ENCODE measurements around the gene KCNC3.
A peak's percentile ranks its signal among the peaks of the same experiment; 100 is the strongest.
"Not testable (repeated sequence)": the region's sequence is repeated elsewhere in the genome, so short reads cannot be mapped to it uniquely, and the experiment has no call there.

KCNC3 gene

DNA sequence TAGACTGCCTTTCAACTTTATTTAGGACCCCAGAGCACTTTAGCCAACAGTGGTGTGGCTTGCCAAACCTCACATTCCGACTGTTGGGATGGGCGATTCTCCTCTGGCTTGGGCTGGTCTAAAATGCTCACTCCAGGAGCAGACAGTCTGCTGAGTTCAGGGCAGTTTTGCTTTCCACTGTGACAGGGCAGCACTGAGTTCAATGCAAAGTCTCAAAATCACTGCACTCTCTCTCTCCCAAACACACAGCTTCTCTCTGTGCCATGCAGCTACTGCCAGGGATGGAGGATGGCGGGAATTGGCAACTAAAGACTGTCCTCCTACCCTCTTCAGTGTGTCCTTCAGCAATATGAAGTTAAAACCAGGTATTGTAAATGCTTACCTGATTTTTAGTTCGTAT, 23.1 kb upstream of the KCNC3 start:
- Histone ChIP-seq H3K9ac (no peak overlapping the region), H3K4me3 (ENCODE audit: low read depth, low read length) (no peak overlapping the region), H3K9me3 (ENCODE audit: control insufficient read depth, low read length) (no peaks in the 10 kb centered on the region), H3K27me3 (ENCODE audit: control insufficient read depth, insufficient read depth, low read length) (no peaks in the 10 kb centered on the region), H3K79me2 (no peaks in the 10 kb centered on the region), H3K27ac (no peak overlapping the region), H2AFZ (no peak overlapping the region), H3K4me1 (no peaks in the 10 kb centered on the region), H3K36me3 (ENCODE audit: control insufficient read depth, insufficient read depth, low read length) (no peaks in the 10 kb centered on the region), H3K4me2 (ENCODE audit: low read length) (no peak overlapping the region)
- TF ChIP-seq, protein P1, sequence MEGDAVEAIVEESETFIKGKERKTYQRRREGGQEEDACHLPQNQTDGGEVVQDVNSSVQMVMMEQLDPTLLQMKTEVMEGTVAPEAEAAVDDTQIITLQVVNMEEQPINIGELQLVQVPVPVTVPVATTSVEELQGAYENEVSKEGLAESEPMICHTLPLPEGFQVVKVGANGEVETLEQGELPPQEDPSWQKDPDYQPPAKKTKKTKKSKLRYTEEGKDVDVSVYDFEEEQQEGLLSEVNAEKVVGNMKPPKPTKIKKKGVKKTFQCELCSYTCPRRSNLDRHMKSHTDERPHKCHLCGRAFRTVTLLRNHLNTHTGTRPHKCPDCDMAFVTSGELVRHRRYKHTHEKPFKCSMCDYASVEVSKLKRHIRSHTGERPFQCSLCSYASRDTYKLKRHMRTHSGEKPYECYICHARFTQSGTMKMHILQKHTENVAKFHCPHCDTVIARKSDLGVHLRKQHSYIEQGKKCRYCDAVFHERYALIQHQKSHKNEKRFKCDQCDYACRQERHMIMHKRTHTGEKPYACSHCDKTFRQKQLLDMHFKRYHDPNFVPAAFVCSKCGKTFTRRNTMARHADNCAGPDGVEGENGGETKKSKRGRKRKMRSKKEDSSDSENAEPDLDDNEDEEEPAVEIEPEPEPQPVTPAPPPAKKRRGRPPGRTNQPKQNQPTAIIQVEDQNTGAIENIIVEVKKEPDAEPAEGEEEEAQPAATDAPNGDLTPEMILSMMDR (IDR thresholded peaks at IDR 0.05): no peak

DNA sequence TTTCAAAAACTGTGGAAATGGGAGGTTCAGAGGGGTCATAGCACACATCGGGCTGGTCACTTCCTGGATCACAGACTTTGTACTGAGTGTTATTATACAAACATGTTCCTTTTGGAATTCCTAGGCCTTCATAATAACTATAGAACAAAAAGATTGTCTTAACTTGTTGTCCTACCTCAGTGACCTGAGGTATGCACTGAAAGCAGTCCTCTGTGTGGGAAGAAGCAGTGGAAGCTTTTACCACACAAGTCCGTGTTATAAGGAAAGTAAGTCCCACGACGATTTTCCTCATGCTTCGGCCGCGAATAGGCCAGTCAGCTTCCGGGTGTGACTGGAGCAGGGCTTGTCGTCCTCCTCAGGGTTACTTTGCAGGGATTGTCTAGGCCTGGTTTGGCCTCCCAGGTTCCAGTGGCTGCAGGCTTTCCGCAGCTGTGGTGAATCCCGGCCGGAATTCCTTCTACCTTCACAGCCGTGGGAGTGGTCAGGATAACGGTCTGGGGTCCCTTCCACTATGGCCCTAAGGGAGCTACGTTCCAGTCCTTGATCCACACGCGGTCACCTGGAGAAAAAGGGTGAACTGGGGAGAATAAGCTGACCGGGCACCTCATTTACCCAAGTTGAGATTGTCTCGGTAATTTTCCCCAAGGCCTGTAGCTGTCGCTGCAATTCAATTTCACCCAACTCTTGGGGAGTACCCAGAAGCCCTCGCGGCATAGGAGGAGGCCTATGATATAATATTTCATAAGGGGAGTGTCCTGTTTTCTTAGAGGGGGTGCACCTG, 20.3 kb upstream of the KCNC3 start:
- TF ChIP-seq, protein P1 (IDR thresholded peaks at IDR 0.05): no peak
- no peaks in the 10 kb centered on the region for H3K79me2 ChIP-seq
- H3K27ac ChIP-seq: no peak overlapping the region
- no peak overlapping the region for H3K9ac ChIP-seq
- no peak overlapping the region for H2AFZ ChIP-seq
- no peak overlapping the region for H3K4me2 ChIP-seq (ENCODE audit: low read length)
- no peaks in the 10 kb centered on the region for H3K36me3 ChIP-seq (ENCODE audit: control insufficient read depth, insufficient read depth, low read length)
- H3K4me3 ChIP-seq (ENCODE audit: low read depth, low read length): no peak overlapping the region
- H3K27me3 ChIP-seq (ENCODE audit: control insufficient read depth, insufficient read depth, low read length): no peaks in the 10 kb centered on the region
- peaks cover 4% of the 10 kb centered on the region for H3K4me1 ChIP-seq
- no peaks in the 10 kb centered on the region for H3K9me3 ChIP-seq (ENCODE audit: control insufficient read depth, low read length)

DNA sequence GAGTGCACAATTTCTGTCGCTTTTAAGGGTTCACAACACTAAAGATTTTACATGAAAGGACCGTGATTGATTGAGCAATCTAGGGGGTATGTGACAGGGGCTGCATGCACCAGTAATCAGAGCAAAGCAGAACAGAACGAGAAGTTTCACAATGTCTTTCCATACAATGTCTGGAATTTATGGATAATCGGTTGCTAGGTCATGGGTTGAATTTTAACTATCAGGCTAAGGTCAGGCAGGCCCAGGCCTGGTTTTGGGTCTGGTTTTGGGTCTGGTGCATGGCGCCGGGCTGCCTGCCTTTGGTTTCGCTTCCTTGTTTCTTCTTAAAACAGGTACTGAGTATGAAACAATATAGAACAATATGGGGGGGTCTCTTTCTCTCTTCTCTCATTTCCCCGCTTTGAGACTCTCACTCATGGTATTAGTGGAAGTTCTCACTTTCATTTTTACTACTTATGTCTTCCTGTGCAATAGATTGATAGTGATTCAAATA, 18.0 kb upstream of the KCNC3 start:
- H3K4me3 ChIP-seq (ENCODE audit: low read depth, low read length): not testable (repeated sequence)
- peak overlapping the region; percentile 52 for H3K27ac ChIP-seq

DNA sequence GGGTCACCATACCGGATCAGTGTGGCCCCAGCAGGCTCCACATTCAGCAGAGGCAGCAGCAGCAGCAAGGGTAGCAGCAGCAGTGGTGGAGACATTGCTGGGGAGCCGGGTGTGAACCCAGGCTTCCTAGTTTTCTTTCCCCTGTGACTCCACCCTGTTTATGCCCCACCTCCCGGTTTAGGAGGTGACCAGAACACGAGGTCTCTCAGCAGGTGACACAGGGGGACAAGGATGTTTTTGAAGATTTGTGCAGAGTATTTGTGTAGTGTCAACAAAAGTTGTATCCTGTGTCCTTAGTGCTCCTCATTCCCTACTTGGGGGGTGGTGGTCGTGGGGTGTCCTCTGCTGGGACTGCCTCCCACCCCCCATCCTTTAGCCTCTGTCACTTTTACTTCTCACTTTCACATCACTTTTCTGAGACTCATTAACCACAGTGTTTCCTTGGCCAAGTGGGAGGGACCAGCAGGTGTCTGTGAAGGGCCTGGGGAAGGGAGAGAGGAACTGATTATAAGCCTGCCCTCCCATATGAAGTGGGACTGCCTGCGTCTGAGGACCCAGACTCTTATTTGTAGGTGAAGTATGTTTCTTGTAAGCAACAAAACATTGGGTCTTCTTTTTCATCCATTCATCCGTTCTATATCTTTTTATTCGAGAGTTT, 15.6 kb upstream of the KCNC3 start:
- H3K4me3 ChIP-seq (ENCODE audit: low read depth, low read length): no peak overlapping the region
- no peaks in the 10 kb centered on the region for H3K27me3 ChIP-seq (ENCODE audit: control insufficient read depth, insufficient read depth, low read length)
- H3K4me1 ChIP-seq: peaks cover 4% of the 10 kb centered on the region
- H2AFZ ChIP-seq: no peak overlapping the region
- no peak overlapping the region for H3K4me2 ChIP-seq (ENCODE audit: low read length)
- H3K9ac ChIP-seq: no peak overlapping the region
- H3K9me3 ChIP-seq (ENCODE audit: control insufficient read depth, low read length): no peaks in the 10 kb centered on the region
- H3K79me2 ChIP-seq: no peaks in the 10 kb centered on the region
- no peaks in the 10 kb centered on the region for H3K36me3 ChIP-seq (ENCODE audit: control insufficient read depth, insufficient read depth, low read length)
- H3K27ac ChIP-seq: no peak overlapping the region
- TF ChIP-seq, protein P1 (IDR thresholded peaks at IDR 0.05): no peak

More for the DNA sequence above, 18.0 kb upstream of the KCNC3 start:
- H3K27me3 ChIP-seq (ENCODE audit: control insufficient read depth, insufficient read depth, low read length); H3K9ac ChIP-seq; H2AFZ ChIP-seq; H3K36me3 ChIP-seq (ENCODE audit: control insufficient read depth, insufficient read depth, low read length); H3K4me1 ChIP-seq; H3K9me3 ChIP-seq (ENCODE audit: control insufficient read depth, low read length); H3K79me2 ChIP-seq: not testable (repeated sequence)
- peak overlapping the region; percentile 51 for H3K4me2 ChIP-seq (ENCODE audit: low read length)

DNA sequence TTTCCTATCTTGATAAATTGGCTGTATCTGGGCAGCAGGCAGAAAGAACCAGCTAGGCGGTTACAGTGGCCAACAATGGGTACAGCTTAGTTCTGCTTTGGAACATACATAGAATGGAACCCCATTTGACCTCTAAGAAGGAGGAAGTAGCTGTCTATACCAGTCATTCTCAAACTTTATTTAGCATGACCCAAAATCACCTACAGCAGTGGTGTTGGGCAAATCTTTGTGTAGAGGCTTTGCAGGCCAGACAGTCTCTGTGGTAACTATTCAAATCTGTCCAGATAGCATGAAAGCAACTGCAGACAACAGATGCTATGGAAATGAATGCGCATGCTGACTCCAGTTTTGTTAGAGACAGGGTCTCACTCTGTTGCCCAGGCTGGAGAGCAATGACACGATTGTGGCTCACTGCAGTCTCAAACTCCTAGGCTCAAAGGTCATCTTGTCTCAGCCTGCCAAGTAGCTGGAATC, 12.0 kb upstream of the KCNC3 start:
- Histone ChIP-seq H3K27me3 (ENCODE audit: control insufficient read depth, insufficient read depth, low read length) (no peaks in the 10 kb centered on the region), H3K4me3 (ENCODE audit: low read depth, low read length) (no peak overlapping the region)
- TF ChIP-seq, protein P1 (IDR thresholded peaks at IDR 0.05): no peak

More for the DNA sequence above, 12.0 kb upstream of the KCNC3 start:
- Histone ChIP-seq H3K4me2 (ENCODE audit: low read length) (no peak overlapping the region), H2AFZ (no peak overlapping the region), H3K27ac (no peak overlapping the region), H3K9ac (no peak overlapping the region), H3K79me2 (no peaks in the 10 kb centered on the region), H3K9me3 (ENCODE audit: control insufficient read depth, low read length) (no peaks in the 10 kb centered on the region), H3K4me1 (no peaks in the 10 kb centered on the region), H3K36me3 (ENCODE audit: control insufficient read depth, insufficient read depth, low read length) (no peaks in the 10 kb centered on the region)
